ENCODE results near the gene HHIPL2.

- TF ChIP-seq CTCF (IDR thresholded peaks at IDR 0.05) (no peak), POLR2A (IDR thresholded peaks at IDR 0.05; ENCODE audit: low read depth) (no peak)
Measured at GRCh38 chr1:222586842-222587241, 38.9 kb upstream of the HHIPL2 start.

Measured in esophagus muscularis mucosa (tissue), 3 donors.